ENCODE results near the gene ARL15.
"Not testable (repeated sequence)": the region's sequence is repeated elsewhere in the genome, so short reads cannot be mapped to it uniquely, and the experiment has no call there.

Gene ARL15

DNA sequence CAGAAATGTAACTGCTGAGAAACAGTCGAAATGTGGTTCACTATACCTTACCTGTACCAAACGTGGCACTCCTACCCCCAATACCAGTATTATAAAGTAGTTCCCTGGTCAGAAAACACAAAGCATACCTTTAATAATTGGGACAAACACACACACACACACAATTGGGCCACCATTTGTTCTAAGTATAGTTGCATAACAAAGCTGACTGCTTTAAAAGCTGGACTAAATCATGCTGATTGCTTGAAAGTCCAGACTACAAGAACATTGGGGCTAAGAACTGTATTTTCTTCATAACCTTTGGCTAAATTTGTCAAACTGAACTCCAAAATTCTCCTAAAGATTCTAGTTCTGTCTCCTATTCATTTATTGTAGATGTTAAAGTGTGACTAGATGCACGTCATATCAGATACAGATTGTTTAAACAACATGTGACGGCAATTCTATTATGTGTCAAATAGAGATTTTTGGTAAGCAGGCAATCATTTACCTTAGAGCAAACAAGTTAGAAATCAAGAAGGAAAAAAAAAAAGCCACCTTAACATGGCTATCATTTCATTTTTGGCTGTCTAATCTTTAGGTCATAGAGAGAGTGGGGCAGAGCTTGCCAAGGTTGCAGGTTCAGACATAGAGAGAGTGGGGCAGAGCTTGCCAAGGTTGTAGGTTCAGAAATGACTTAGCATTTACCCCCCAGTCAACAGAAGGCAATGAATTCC lies 265.1 kb downstream of the ARL15 start:
- no peak overlapping the region for H3K4me3 ChIP-seq (ENCODE audit: low read depth, low read length)
- no peak for DNase-seq (ENCODE audit: low read depth)
- no peak for TF ChIP-seq CTCF (IDR thresholded peaks at IDR 0.05; ENCODE audit: low read depth, low read length, missing control alignments)

DNA sequence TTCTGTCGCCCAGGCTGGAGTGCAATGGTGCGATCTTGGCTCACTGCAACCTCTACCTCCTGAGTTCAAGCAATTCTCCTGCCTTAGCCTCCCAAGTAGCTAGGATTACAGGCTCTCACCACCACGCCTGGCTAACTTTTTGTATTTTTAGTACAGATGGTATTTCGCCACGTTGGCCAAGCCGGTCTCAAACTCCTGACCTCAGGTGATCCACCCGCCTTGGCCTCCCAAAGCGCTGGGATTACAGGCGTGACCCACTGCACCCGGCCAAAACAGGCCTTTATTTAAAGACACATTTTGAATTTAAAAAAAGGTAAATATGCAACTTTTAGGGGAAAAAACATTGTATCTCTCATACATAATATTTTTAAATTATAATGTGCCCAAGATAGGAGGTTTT lies 266.1 kb downstream of the ARL15 start:
- not testable (repeated sequence) for DNase-seq (ENCODE audit: low read depth); H3K4me3 ChIP-seq (ENCODE audit: low read depth, low read length)

- TF ChIP-seq CTCF (IDR thresholded peaks at IDR 0.05; ENCODE audit: low read depth, low read length, missing control alignments): no peak
- DNase-seq (ENCODE audit: low read depth): no peak
- H3K4me3 ChIP-seq (ENCODE audit: low read depth, low read length): no peak overlapping the region
Measured at GRCh38 chr5:54040804-54041203, 269.6 kb downstream of the ARL15 start.

DNA sequence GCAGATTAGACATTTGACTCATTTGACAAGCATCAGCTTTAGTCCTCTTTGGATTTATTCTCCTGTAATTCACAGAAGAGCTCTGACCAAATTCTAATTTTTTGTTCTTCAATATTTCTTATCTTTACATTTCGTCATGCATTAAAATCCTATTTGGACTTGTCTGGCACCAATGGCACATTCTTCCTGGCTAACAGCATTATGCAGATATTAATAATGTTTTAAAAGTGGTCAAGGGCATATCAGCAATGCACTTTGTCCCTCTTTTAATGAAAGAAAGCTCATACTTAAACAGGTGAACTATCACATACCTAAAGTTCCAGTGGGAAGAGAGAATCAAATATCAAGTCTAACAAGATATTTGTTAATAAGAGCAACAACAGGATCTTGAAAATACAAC lies 270.4 kb downstream of the ARL15 start:
- DNase-seq (ENCODE audit: low read depth): no peak
- TF ChIP-seq CTCF (IDR thresholded peaks at IDR 0.05; ENCODE audit: low read depth, low read length, missing control alignments): no peak
- no peak overlapping the region for H3K4me3 ChIP-seq (ENCODE audit: low read depth, low read length)

- DNase-seq (ENCODE audit: low read depth): no peak
- no peak overlapping the region for H3K4me3 ChIP-seq (ENCODE audit: low read depth, low read length)
- no peak for TF ChIP-seq CTCF (IDR thresholded peaks at IDR 0.05; ENCODE audit: low read depth, low read length, missing control alignments)
Measured at GRCh38 chr5:54037205-54037604, 273.2 kb downstream of the ARL15 start.

- no peak for TF ChIP-seq CTCF (IDR thresholded peaks at IDR 0.05; ENCODE audit: low read depth, low read length, missing control alignments)
- DNase-seq (ENCODE audit: low read depth): no peak
- H3K4me3 ChIP-seq (ENCODE audit: low read depth, low read length): no peak overlapping the region
Measured at GRCh38 chr5:54030981-54031380, 279.4 kb downstream of the ARL15 start.

- H3K4me3 ChIP-seq (ENCODE audit: low read depth, low read length): no peak overlapping the region
- TF ChIP-seq CTCF (IDR thresholded peaks at IDR 0.05; ENCODE audit: low read depth, low read length, missing control alignments): no peak
- DNase-seq (ENCODE audit: low read depth): no peak
Measured at GRCh38 chr5:54024466-54024865, 285.9 kb downstream of the ARL15 start.
